ENCODE measurements around the gene TIRAP.
"Not testable (repeated sequence)": the region's sequence is repeated elsewhere in the genome, so short reads cannot be mapped to it uniquely, and the experiment has no call there.

Gene TIRAP

GRCh38 chr11:126303623-126304456, 20.9 kb downstream of the TIRAP start, which contains the start of gene DCPS:
Gene DCPS (plus strand): TSS chr11:126304060. CDS start chr11:126304081, 21 bp downstream.
- H3K4me3 ChIP-seq (replicated peaks; ENCODE audit: low read depth, low read length): peak within 1 kb of the TSS; percentile 78
- no peak for TF ChIP-seq CTCF (IDR thresholded peaks at IDR 0.05; ENCODE audit: low read depth, low read length, missing control alignments)
- DNase-seq (ENCODE audit: extremely low read depth, low read depth): peak; percentile 68

- no peak for TF ChIP-seq CTCF (IDR thresholded peaks at IDR 0.05; ENCODE audit: low read depth, low read length, missing control alignments)
- peak overlapping the region; percentile 78 for H3K4me3 ChIP-seq (replicated peaks; ENCODE audit: low read depth, low read length)
- DNase-seq (ENCODE audit: extremely low read depth, low read depth): no peak
These were observed 21.7 kb downstream of the TIRAP start for GRCh38 chr11:126304457-126305075.

- H3K4me3 ChIP-seq (replicated peaks; ENCODE audit: low read depth, low read length): no peak overlapping the region
- no peak for TF ChIP-seq CTCF (IDR thresholded peaks at IDR 0.05; ENCODE audit: low read depth, low read length, missing control alignments)
- DNase-seq (ENCODE audit: extremely low read depth, low read depth): no peak
These were observed 22.8 kb downstream of the TIRAP start for GRCh38 chr11:126305699-126306098.

- no peak overlapping the region for H3K4me3 ChIP-seq (replicated peaks; ENCODE audit: low read depth, low read length)
- no peak for DNase-seq (ENCODE audit: extremely low read depth, low read depth)
- TF ChIP-seq CTCF (IDR thresholded peaks at IDR 0.05; ENCODE audit: low read depth, low read length, missing control alignments): peak; percentile 51
These were observed 24.8 kb downstream of the TIRAP start for GRCh38 chr11:126307706-126308105.

GRCh38 chr11:126308271-126308671, 25.4 kb downstream of the TIRAP start:
- no peak for TF ChIP-seq CTCF (IDR thresholded peaks at IDR 0.05; ENCODE audit: low read depth, low read length, missing control alignments)
- no peak overlapping the region for H3K4me3 ChIP-seq (replicated peaks; ENCODE audit: low read depth, low read length)
- no peak for DNase-seq (ENCODE audit: extremely low read depth, low read depth)

- not testable (repeated sequence) for DNase-seq (ENCODE audit: extremely low read depth, low read depth); H3K4me3 ChIP-seq (replicated peaks; ENCODE audit: low read depth, low read length)
These were observed 25.9 kb downstream of the TIRAP start for GRCh38 chr11:126308771-126309170.

- DNase-seq (ENCODE audit: extremely low read depth, low read depth): peak; percentile 38
- peak; percentile 88 for TF ChIP-seq CTCF (IDR thresholded peaks at IDR 0.05; ENCODE audit: low read depth, low read length, missing control alignments)
- H3K4me3 ChIP-seq (replicated peaks; ENCODE audit: low read depth, low read length): no peak overlapping the region
These were observed 27.5 kb downstream of the TIRAP start for GRCh38 chr11:126310200-126310991.

All from HFF-Myc (cell line).